IPS-11a (cell line): Measurements from ENCODE around the gene VAC14.
"Not testable (repeated sequence)": the region's sequence is repeated elsewhere in the genome, so short reads cannot be mapped to it uniquely, and the experiment has no call there.

Source experiments
- H3K4me3 ChIP-seq: one replicate; pipeline ENCODE4 v1.5.1; 2013; ENCODE audit warnings: low read depth, low read length, control low read depth

The VAC14 gene

GRCh38 chr16:70683146-70683944 is 117.6 kb downstream of the VAC14 start:
- no peak overlapping the region for H3K4me3 ChIP-seq

- H3K4me3 ChIP-seq, result no peak overlapping the region
Observed at GRCh38 chr16:70682239-70683145, 118.5 kb downstream of the VAC14 start.

DNA sequence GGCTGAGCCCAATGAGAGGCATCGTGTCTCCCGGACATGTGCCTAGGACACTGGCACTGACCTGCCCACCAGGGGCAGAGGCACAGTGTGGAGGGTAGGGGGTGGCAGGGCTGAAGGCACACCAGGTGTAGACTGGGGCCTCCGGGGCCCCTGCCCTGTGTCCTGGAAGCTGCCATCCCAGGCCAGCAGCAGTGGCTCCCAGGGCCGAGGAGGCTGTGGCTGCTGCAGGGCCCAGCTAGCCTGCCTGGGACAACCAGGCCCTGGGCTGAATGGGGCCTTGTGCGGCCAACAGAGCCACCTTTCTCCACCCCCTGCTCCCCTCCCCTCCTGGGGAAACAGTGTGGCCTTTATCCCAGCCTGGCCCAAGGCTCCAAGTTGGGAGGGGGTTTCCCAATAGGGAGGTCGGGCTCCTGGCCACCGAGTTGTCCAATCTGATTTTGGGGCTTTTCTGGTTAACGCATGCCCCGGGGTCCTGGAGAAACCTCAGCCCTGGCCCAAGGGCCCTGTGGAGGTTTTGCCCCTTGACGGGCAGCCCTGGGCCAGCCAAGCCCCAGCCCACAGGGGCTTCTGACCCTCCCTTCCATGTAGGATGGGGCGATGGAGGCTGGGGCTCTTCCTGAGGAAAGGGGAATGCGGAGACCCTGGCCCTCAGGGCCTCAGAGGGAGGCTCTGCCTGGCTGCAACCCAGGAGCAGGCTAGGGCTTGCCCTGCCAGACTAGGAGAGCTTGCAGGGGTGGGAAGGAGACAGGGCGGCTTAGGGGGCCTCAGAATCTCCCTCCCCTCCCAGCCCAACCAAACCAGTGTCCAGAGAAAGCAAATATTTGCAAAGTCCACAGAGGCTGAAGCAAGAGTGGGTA is 119.3 kb downstream of the VAC14 start:
- no peak overlapping the region for H3K4me3 ChIP-seq

GRCh38 chr16:70680495-70681381 is 120.2 kb downstream of the VAC14 start:
- no peak overlapping the region for H3K4me3 ChIP-seq

GRCh38 chr16:70679671-70680494 is 121.1 kb downstream of the VAC14 start:
- no peak overlapping the region for H3K4me3 ChIP-seq

GRCh38 chr16:70678898-70679670 is 121.9 kb downstream of the VAC14 start:
- no peak overlapping the region for H3K4me3 ChIP-seq

DNA sequence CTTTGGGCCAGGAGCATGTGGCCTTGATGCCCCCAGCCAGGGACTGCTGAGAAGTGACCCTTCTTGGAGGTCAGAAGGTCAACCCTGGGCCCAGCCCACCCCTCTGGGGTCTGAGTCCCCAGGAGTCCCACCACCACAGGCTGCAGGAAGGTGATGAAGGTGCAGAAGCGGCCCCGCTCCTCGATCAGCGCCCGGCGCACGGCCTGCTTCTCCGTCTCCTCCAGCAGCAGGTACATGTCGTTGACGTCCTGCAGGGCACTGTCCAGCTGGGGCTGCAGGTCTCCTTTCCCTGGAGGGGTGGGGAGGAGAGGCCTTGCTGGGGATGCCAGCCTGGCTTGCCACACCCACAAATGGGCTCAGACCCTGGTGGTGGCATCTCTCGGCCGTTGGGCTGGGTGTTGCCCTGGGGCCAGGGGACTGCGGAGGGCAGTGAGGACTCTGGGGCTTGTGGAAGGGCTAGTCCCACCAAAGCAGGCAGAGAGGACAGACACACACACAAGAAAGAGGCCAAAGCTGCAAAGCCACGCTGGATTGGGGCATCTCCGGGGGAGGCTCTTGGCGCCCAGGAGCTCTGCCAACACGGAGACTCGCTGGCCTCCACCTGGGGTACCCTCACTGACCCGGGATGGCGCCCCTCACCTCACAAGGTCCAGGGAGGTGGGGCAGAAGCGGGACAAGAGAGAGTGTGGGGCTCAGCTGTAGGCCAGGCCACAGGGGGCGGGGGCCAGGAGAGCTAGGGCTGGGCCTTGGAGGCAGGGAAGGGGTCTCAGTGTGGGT is 122.6 kb downstream of the VAC14 start:
- H3K4me3 ChIP-seq, result no peak overlapping the region

- no peak overlapping the region for H3K4me3 ChIP-seq
Observed at GRCh38 chr16:70677499-70678120, 123.3 kb downstream of the VAC14 start.

- no peak overlapping the region for H3K4me3 ChIP-seq
Observed at GRCh38 chr16:70676675-70677498, 124.1 kb downstream of the VAC14 start.

DNA sequence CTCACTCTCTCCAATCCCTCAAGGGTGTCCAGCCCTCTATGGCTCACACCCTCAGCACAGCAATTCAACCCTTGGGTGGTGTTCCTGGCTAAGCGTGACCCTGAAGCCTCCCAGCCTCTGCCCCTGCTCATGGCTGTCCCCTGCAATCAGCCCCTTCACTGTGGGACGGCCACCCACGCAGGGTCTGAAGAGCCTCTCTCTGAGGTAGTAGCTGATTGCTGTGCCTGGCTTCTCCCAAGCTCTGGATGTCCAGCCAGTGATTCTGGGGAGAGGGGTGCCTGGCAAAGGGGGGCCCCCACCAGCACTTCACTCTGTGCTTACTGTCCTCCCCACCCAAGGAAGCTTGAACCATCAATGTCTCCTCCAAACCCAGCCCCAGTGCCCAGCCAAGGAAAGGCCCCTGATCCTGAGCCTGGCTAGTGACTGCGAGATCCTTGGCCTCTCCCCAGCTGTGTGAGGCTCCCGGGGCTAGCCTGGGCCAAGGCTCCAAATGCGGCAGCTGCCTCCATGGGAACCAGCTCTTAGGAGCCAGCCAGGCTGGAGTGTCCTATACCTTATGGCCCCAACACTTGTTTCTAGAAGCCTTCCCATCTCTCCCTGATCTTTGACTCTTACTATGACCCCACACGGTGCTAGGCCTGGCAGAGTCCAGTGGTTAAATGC is 125.0 kb downstream of the VAC14 start:
- no peak overlapping the region for H3K4me3 ChIP-seq

DNA sequence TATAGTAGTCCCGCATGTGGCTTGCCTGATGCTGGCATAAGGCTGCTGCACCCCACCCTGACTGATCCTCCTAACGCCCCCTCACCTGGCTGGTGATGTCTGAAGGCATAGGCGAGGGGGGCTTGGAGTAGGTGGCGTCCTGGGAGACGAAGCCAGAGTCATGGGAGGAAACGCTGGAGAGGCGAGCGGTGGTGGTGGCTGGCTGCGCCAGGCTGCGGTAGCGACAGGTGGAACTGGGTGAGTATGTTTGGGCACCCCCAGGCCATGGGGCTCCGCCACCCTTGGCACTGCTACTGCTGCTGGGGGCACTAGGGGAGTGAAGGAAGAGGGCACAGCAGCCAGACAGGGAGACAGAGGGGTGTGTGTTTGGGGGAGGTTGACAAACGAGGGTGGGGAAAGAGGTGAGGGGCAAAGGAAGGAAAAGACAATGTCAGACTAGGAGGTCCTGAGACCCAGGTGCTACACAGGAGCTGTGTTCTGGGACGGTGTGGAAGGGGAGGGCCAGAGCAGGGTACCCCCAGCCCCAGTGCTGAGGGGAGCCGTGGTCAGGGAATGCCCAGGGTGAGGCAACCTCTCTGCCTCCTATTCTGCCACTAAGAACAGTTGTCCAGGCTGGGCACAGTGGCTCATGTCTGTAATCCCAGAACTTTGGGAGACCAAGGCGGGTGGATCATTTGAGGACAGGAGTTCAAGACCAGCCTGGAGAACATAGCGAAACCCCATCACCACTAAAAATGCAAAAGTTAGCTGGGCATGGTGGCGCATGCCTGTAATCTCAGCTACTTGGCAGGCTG is 126.5 kb downstream of the VAC14 start:
- no peak overlapping the region for H3K4me3 ChIP-seq

GRCh38 chr16:70670938-70671337 is 130.0 kb downstream of the VAC14 start:
- H3K4me3 ChIP-seq, result not testable (repeated sequence)

- no peak overlapping the region for H3K4me3 ChIP-seq
Observed at GRCh38 chr16:70670175-70670574, 130.8 kb downstream of the VAC14 start.

DNA sequence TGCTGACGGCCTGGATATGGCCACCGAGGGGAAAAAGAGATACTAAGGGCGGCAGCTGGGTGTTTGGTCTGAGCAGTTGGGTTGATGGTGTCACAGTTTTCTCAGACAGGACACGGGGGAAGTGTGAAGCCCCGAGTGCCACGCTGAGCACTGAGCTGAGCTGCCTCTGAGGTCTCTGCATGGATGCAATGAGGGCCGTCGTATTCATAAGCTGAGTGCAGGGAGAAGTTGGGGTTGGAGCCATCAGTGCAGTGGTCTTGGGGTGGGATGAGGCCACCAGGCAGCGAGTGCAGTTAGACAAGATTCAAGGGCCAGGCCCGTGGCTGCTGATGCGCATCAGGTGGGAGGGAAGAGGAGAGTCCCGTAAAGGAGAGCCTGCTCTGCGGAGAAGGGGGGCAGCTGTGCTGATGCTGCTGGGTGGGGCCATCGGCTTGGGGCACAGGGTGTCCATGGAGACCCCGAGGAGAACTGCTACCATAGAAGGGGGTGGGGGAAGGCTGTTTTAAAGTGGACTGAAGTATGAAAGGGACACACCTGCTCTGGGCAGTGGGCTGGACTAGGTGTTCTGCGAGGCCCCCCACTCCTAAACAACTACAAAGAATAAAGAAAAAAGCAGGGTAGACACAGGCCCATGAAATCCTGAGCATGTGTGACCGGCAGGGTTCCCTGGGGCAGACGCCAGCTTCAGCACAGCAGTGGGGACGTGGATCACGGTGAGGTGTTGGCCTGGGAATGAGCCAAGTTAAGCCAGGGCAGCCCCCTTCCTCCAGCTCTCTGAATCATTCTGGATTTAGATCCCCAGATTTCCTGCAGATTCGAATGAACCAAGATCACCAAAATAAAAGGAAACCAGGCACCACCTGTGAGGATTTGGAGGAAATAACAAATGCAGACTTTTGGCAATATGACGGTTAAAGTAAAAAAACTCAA is 134.9 kb downstream of the VAC14 start:
- no peak overlapping the region for H3K4me3 ChIP-seq
